ENCODE data around the gene GRAMD1B.
"Not testable (repeated sequence)": the region's sequence is repeated elsewhere in the genome, so short reads cannot be mapped to it uniquely, and the experiment has no call there.

DNA sequence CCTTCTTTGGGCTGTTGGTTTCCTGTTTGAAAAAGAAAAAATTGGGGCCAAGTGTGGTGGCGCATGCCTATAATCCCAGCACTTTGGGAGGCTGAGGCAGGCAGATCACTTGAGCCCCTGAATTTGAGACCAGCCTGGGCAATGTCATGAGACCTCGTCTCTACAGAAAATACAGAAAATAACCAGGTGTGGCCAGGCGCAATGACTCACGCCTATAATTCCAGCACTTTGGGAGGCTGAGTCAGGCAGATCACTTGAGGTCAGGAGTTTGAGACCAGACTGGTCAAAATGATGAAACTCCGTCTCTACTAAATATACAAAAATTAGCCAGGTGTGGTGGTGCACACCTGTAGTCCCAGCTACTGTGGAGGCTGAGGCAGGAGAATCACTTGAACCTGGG, 26.4 kb downstream of the GRAMD1B start:
- TF ChIP-seq, protein P1, sequence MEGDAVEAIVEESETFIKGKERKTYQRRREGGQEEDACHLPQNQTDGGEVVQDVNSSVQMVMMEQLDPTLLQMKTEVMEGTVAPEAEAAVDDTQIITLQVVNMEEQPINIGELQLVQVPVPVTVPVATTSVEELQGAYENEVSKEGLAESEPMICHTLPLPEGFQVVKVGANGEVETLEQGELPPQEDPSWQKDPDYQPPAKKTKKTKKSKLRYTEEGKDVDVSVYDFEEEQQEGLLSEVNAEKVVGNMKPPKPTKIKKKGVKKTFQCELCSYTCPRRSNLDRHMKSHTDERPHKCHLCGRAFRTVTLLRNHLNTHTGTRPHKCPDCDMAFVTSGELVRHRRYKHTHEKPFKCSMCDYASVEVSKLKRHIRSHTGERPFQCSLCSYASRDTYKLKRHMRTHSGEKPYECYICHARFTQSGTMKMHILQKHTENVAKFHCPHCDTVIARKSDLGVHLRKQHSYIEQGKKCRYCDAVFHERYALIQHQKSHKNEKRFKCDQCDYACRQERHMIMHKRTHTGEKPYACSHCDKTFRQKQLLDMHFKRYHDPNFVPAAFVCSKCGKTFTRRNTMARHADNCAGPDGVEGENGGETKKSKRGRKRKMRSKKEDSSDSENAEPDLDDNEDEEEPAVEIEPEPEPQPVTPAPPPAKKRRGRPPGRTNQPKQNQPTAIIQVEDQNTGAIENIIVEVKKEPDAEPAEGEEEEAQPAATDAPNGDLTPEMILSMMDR (conservative IDR thresholded peaks at IDR 0.05) = not testable (repeated sequence)
- not testable (repeated sequence) for TF ChIP-seq ZFX (IDR thresholded peaks at IDR 0.05)

Data from C4-2B (cell line).